HepG2 (cell line): ENCODE results near the gene LSS. TPM values are rescaled to one million over a fixed set of nuclear protein-coding genes. Genes with fewer than 3 reads are reported as not detected.

Source experiments
- CSRNP1 ChIP-seq: sonication (generic); formaldehyde crosslinking; IDR thresholded peaks from 2 replicates; pipeline ENCODE4 v1.8.1; 2023; ENCODE audit warnings: mild to moderate bottlenecking, missing genetic modification reagents
- GMEB2 ChIP-seq: IDR thresholded peaks from 2 replicates; pipeline ENCODE4 v1.6.1; 2016; ENCODE audit warnings: missing biosample characterization, missing genetic modification reagents, low read depth
- HNRNPUL1 ChIP-seq: fragments of 200-400 bp; formaldehyde crosslinking; IDR thresholded peaks from 2 replicates; pipeline ENCODE4 v1.6.1; 2017; ENCODE audit warnings: low read depth, mild to moderate bottlenecking, low read length, moderate library complexity
- MTF2 ChIP-seq: sonication (generic); formaldehyde crosslinking; IDR thresholded peaks from 2 replicates; pipeline ENCODE4 v1.5.0; 2020; ENCODE audit warnings: missing genetic modification reagents, borderline replicate concordance
- NONO ChIP-seq, 2 experiments: fragments of 450-650 bp in 1 of 2; sonication (generic) in 1 of 2; formaldehyde crosslinking in 1 of 2; IDR thresholded peaks in 1 of 2; conservative IDR thresholded peaks in 1 of 2; 2 replicates each; pipeline versions ENCODE4 v1.6.1 to v1.8.0; 2017 to 2022; ENCODE audit warnings: mild to moderate bottlenecking in 1 of 2, missing genetic modification reagents in 1 of 2, moderate library complexity in 1 of 2
- PAWR ChIP-seq: sonication (generic); formaldehyde crosslinking; IDR thresholded peaks from 2 replicates; pipeline ENCODE4 v1.4.0; 2020; ENCODE audit warnings: missing genetic modification reagents, mild to moderate bottlenecking, borderline replicate concordance
- PHF21A ChIP-seq: sonication (generic); formaldehyde crosslinking; IDR thresholded peaks from 2 replicates; pipeline ENCODE4 v1.5.0; 2020; ENCODE audit warnings: mild to moderate bottlenecking, missing genetic modification reagents
- TOPORS ChIP-seq: sonication (generic); formaldehyde crosslinking; IDR thresholded peaks from 2 replicates; pipeline ENCODE4 v1.8.0; 2023; ENCODE audit warnings: mild to moderate bottlenecking, missing genetic modification reagents
- U2AF2 ChIP-seq: fragments of 200-400 bp; formaldehyde crosslinking; IDR thresholded peaks from 2 replicates; pipeline ENCODE4 v1.6.1; 2017; ENCODE audit warnings: low read depth, mild to moderate bottlenecking, low read length
- ZBTB42 ChIP-seq: sonication (generic); formaldehyde crosslinking; IDR thresholded peaks from 2 replicates; pipeline ENCODE4 v1.5.0; 2020; ENCODE audit warnings: mild to moderate bottlenecking, missing genetic modification reagents
- ZFAT ChIP-seq: sonication (generic); formaldehyde crosslinking; conservative IDR thresholded peaks from 2 replicates; pipeline ENCODE4 v1.8.1; 2023; ENCODE audit warnings: missing genetic modification reagents, inconsistent platforms
- ZNF326 ChIP-seq: sonication (generic); formaldehyde crosslinking; IDR thresholded peaks from 2 replicates; pipeline ENCODE4 v1.4.0; 2020; ENCODE audit warnings: missing genetic modification reagents, borderline replicate concordance
- ZNF335 ChIP-seq: sonication (generic); formaldehyde crosslinking; IDR thresholded peaks from 2 replicates; pipeline ENCODE4 v1.4.0; 2020; ENCODE audit warnings: missing genetic modification reagents
- ZNF34 ChIP-seq: sonication (generic); formaldehyde crosslinking; IDR thresholded peaks from 2 replicates; pipeline ENCODE4 v1.4.0; 2020; ENCODE audit warnings: mild to moderate bottlenecking, missing genetic modification reagents, borderline replicate concordance
- ZNF556 ChIP-seq: sonication (generic); formaldehyde crosslinking; IDR thresholded peaks from 2 replicates; pipeline ENCODE4 v1.4.0; 2020; ENCODE audit warnings: mild to moderate bottlenecking, missing genetic modification reagents, borderline replicate concordance
- ZNF629 ChIP-seq: sonication (generic); formaldehyde crosslinking; conservative IDR thresholded peaks from 2 replicates; pipeline ENCODE4 v1.5.0; 2020; ENCODE audit warnings: missing genetic modification reagents
- ZNF652 ChIP-seq: IDR thresholded peaks from 2 replicates; pipeline ENCODE4 v1.6.1; 2016; ENCODE audit warnings: low read depth, borderline replicate concordance
- ZNF678 ChIP-seq: sonication (generic); formaldehyde crosslinking; IDR thresholded peaks from 2 replicates; pipeline ENCODE4 v1.4.0; 2020; ENCODE audit warnings: mild to moderate bottlenecking, missing genetic modification reagents
- polyA plus RNA-seq, 8 experiments: library from polyadenylated mRNA; depleted of rRNA in 3 of 8; stranded (reverse) in 7 of 8; unstranded in 1 of 8; fragments of >200 nt; fragmentation: Illumina TruSeq in 4 of 8; extraction: Trizol in 4 of 8; gene quantifications; 2 replicates each; pipeline versions ENCODE4 v1.2.1 to v1.2.3, GENCODE V29; 2011 to 2016; ENCODE audit warnings: low read depth in 4 of 8, missing spikeins in 1 of 8, mixed read lengths in 1 of 8; ENCODE audit not compliant: insufficient read depth in 1 of 8
- total RNA-seq, 5 experiments: library from RNA; depleted of rRNA; stranded (reverse); fragments of >200 nt; fragmentation: Illumina TruSeq; extraction: Trizol; gene quantifications; 2 replicates each; pipeline ENCODE4 v1.2.3, GENCODE V29; 2016; ENCODE audit warnings: low read depth in 1 of 5
- TF ChIP-seq, protein P1 (sequence below): sonication (generic); formaldehyde crosslinking; conservative IDR thresholded peaks from 2 replicates; pipeline ENCODE4 v1.4.0; 2020; ENCODE audit warnings: mild to moderate bottlenecking, missing genetic modification reagents, moderate library complexity

LSS gene
- total and polyA plus RNA-seq, 2 of the 13 experiments (the other 11 are each of a cell fraction or from before 2014, with no cell fraction given): 72.6 to 113 TPM

DNA sequence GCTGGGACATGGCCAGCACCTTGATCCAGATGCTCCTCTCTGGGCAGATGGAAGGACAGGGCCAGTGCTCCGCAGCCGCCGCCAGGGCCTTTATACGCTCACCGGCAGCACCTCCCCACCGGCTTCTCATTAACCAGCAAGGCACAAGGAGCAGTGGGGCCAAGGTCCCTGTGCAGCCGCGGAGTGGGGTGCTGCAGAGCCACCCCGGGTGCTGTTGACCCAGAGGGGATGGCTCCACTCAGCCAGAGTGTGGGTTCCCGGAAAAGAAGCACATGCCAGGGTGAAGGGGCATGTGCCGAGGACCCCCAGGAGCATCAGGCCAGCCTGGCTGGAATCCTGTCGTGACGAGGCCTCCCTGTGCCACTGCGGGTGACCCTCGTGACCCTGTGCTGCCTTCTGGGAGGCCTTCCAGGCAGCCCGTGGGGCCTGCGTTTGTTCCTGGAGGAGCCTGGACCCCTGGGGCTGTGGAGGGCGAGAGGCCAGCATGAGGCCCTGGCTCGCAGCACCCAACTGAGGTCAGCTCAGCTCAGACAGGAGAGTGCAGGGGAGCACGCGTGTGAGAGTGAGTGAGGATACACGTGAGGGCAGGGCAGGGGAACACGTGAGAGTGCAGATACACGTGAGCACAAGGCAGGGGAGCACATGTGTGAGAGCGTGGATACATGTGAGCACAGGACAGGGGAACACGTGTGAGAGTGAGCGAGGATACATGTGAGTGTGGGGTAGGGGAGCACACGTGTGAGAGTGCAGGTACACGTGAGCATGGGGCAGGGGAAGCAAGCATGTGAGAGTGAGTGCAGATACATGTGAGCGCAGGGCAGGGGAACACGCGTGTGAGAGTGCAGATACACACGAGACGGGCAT, 72.8 kb downstream of the LSS start, which contains the start of gene FTCD (continued):
- TF ChIP-seq MTF2 (CRISPR knock-in tag): 0 out of 2 replicates have a peak, but pooled peaks have one; percentile 86
- no peak for TF ChIP-seq ZNF34
- TF ChIP-seq ZNF335 (CRISPR knock-in tag): no peak
- TF ChIP-seq GMEB2 (CRISPR knock-in tag): no peak
- TF ChIP-seq TOPORS (CRISPR knock-in tag): no peak
- TF ChIP-seq, protein P1, sequence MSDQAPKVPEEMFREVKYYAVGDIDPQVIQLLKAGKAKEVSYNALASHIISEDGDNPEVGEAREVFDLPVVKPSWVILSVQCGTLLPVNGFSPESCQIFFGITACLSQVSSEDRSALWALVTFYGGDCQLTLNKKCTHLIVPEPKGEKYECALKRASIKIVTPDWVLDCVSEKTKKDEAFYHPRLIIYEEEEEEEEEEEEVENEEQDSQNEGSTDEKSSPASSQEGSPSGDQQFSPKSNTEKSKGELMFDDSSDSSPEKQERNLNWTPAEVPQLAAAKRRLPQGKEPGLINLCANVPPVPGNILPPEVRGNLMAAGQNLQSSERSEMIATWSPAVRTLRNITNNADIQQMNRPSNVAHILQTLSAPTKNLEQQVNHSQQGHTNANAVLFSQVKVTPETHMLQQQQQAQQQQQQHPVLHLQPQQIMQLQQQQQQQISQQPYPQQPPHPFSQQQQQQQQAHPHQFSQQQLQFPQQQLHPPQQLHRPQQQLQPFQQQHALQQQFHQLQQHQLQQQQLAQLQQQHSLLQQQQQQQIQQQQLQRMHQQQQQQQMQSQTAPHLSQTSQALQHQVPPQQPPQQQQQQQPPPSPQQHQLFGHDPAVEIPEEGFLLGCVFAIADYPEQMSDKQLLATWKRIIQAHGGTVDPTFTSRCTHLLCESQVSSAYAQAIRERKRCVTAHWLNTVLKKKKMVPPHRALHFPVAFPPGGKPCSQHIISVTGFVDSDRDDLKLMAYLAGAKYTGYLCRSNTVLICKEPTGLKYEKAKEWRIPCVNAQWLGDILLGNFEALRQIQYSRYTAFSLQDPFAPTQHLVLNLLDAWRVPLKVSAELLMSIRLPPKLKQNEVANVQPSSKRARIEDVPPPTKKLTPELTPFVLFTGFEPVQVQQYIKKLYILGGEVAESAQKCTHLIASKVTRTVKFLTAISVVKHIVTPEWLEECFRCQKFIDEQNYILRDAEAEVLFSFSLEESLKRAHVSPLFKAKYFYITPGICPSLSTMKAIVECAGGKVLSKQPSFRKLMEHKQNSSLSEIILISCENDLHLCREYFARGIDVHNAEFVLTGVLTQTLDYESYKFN (CRISPR knock-in tag): peak; percentile 91
- TF ChIP-seq NONO (IDR thresholded peaks at IDR 0.05): no peak
- peak; percentile 84 for TF ChIP-seq NONO (CRISPR knock-in tag; conservative IDR thresholded peaks at IDR 0.05)
- no peak for TF ChIP-seq HNRNPUL1
- no peak for TF ChIP-seq U2AF2
- TF ChIP-seq ZNF678: no peak
- no peak for TF ChIP-seq ZBTB42 (CRISPR knock-in tag)
- no peak for TF ChIP-seq ZNF652 (CRISPR knock-in tag)
- TF ChIP-seq ZNF326 (CRISPR knock-in tag): no peak
- no peak for TF ChIP-seq ZNF629
- peak; percentile 67 for TF ChIP-seq PHF21A (CRISPR knock-in tag)
- TF ChIP-seq CSRNP1 (CRISPR knock-in tag): peak; percentile 60; the same call in 1 of the 2 replicates
- peak; percentile 32; the same call in 1 of the 2 replicates for TF ChIP-seq ZNF556 (CRISPR knock-in tag)
- TF ChIP-seq ZFAT (CRISPR knock-in tag): no peak
- TF ChIP-seq PAWR: no peak
